K562 (cell line): ENCODE results near the gene BAG1. TPM values are rescaled to one million over a fixed set of nuclear protein-coding genes. Genes with fewer than 3 reads are reported as not detected.

Experiments used
- ARID4B ChIP-seq: sonication (generic); formaldehyde crosslinking; IDR thresholded peaks from 2 replicates; pipeline ENCODE4 v1.8.0; 2022; ENCODE audit warnings: mild to moderate bottlenecking, missing genetic modification reagents
- BHLHE40 ChIP-seq: IDR thresholded peaks from 2 replicates; pipeline ENCODE4 v1.6.1; 2011; ENCODE audit warnings: low read length, improper control_type of control experiment
- CBFA2T2 ChIP-seq: fragments of 450-650 bp; conservative IDR thresholded peaks from 2 replicates; pipeline ENCODE4 v1.6.1; 2017; ENCODE audit warnings: mild to moderate bottlenecking
- FOXP1 ChIP-seq: sonication (generic); formaldehyde crosslinking; IDR thresholded peaks from 2 replicates; pipeline ENCODE4 v1.8.0; 2022; ENCODE audit warnings: mild to moderate bottlenecking, missing genetic modification reagents
- MAX ChIP-seq: sonication (generic); formaldehyde crosslinking; IDR thresholded peaks from 2 replicates; pipeline ENCODE4 v1.9.0; 2022; ENCODE audit warnings: mild to moderate bottlenecking, missing genetic modification reagents
- MYC ChIP-seq, 2 experiments: fragments of 250-450 bp in 1 of 2; sonication (Bioruptor Pico) in 1 of 2; IDR thresholded peaks; 2 replicates each; pipeline versions ENCODE4 v1.5.1 to v1.6.1; 2012 to 2021; ENCODE audit warnings: low read depth in 2 of 2, borderline replicate concordance in 1 of 2, improper control_type of control experiment in 1 of 2, low read length in 1 of 2, mild to moderate bottlenecking in 1 of 2, moderate library complexity in 1 of 2
- PML ChIP-seq: IDR thresholded peaks from 2 replicates; pipeline ENCODE4 v1.6.1; 2012; ENCODE audit warnings: low read length, inconsistent platforms
- SRSF3 ChIP-seq: fragments of 200-400 bp; formaldehyde crosslinking; IDR thresholded peaks from 2 replicates; pipeline ENCODE4 v1.6.1; 2016; ENCODE audit warnings: mild to moderate bottlenecking, low read length, moderate library complexity; ENCODE audit not compliant: insufficient read depth
- USF1 ChIP-seq: sonication (generic); formaldehyde crosslinking; IDR thresholded peaks from 2 replicates; pipeline ENCODE4 v1.9.0; 2022; ENCODE audit warnings: mild to moderate bottlenecking, missing genetic modification reagents
- USF2 ChIP-seq: sonication (generic); formaldehyde crosslinking; IDR thresholded peaks from 2 replicates; pipeline ENCODE4 v1.5.0; 2020; ENCODE audit warnings: missing genetic modification reagents
- ZNF639 ChIP-seq, 2 experiments: fragments of 200-800 bp in 1 of 2; sonication (Bioruptor generic) in 1 of 2; sonication (generic) in 1 of 2; formaldehyde crosslinking in 1 of 2; IDR thresholded peaks in 1 of 2; conservative IDR thresholded peaks in 1 of 2; 2 replicates each; pipeline versions ENCODE4 v1.5.0 to v1.6.1; 2016 to 2020; ENCODE audit warnings: missing compliant biosample characterization in 1 of 2, missing genetic modification characterization in 1 of 2, missing genetic modification reagents in 1 of 2
- polyA plus RNA-seq, 8 experiments: library from polyadenylated mRNA; depleted of rRNA in 4 of 8; stranded (reverse) in 5 of 8; unstranded in 3 of 8; fragments of >200 nt; fragmentation: Nextera tagmentation in 2 of 8; fragmentation: Illumina TruSeq in 1 of 8; extraction: Ambion mirVana in 2 of 8; extraction: Trizol in 1 of 8; gene quantifications; 2 replicates each; pipeline versions ENCODE4 v1.2.1 to v1.2.3, GENCODE V29; 2011 to 2014; ENCODE audit warnings: inconsistent platforms in 1 of 8, missing spikeins in 1 of 8
- total RNA-seq, 7 experiments: library from RNA; depleted of rRNA in 6 of 7; stranded (reverse); fragments of >200 nt in 6 of 7; fragmentation: Illumina TruSeq in 2 of 7; extraction: Trizol in 2 of 7; gene quantifications; 2 replicates each; pipeline versions ENCODE4 v1.2.1 to v1.2.3, GENCODE V29; 2011 to 2021; ENCODE audit warnings: low replicate concordance in 1 of 7
- TF ChIP-seq, protein P1 (sequence below): fragments of 250-450 bp; sonication (Bioruptor Pico); IDR thresholded peaks from 2 replicates; pipeline ENCODE4 v1.8.0; 2021; ENCODE audit warnings: moderate library complexity, mild to moderate bottlenecking, inconsistent platforms
- TF ChIP-seq, protein P2 (sequence below), 3 experiments: IDR thresholded peaks in 2 of 3; conservative IDR thresholded peaks in 1 of 3; 2 replicates each; pipeline ENCODE4 v1.5.1; 2011 to 2012; ENCODE audit warnings: low read length in 3 of 3, mild to moderate bottlenecking in 3 of 3, control low read depth in 2 of 3, improper control_type of control experiment in 1 of 3, inconsistent platforms in 1 of 3, low read depth in 1 of 3, mixed read lengths in 1 of 3, moderate library complexity in 1 of 3; ENCODE audit not compliant: insufficient read depth in 2 of 3

Gene BAG1
- total and polyA plus RNA-seq, 9 of the 15 experiments (the other 6 are each of a cell fraction or from before 2014, with no cell fraction given): 9.7 to 106 (median 56.9) TPM

GRCh38 chr9:33264003-33264472 lies 470 bp downstream of the BAG1 start (continued):
- peak; percentile 10; the same call in 1 of the 2 replicates for TF ChIP-seq ARID4B
- peak; percentile 68; the same call in 1 of the 2 replicates for TF ChIP-seq MAX
- TF ChIP-seq MYC (IDR thresholded peaks at IDR 0.05; ENCODE audit: low read depth, low read length): 0 out of 2 replicates have a peak, but pooled peaks have one; percentile 6
- peak; percentile 70; the same call in 1 of the 2 replicates for TF ChIP-seq MYC (CRISPR knock-in tag; IDR thresholded peaks at IDR 0.05; ENCODE audit: borderline replicate concordance, low read depth)
- peak; percentile 84 for TF ChIP-seq USF1 (CRISPR knock-in tag)
- TF ChIP-seq SRSF3: no peak
- peak; percentile 67 for TF ChIP-seq USF2
- peak; percentile 35; the same call in 1 of the 2 replicates for TF ChIP-seq CBFA2T2
- TF ChIP-seq BHLHE40: peak; percentile 47
- 0 out of 2 replicates have a peak, but pooled peaks have one; percentile 50 for TF ChIP-seq FOXP1 (CRISPR knock-in tag)
- TF ChIP-seq, protein P1, sequence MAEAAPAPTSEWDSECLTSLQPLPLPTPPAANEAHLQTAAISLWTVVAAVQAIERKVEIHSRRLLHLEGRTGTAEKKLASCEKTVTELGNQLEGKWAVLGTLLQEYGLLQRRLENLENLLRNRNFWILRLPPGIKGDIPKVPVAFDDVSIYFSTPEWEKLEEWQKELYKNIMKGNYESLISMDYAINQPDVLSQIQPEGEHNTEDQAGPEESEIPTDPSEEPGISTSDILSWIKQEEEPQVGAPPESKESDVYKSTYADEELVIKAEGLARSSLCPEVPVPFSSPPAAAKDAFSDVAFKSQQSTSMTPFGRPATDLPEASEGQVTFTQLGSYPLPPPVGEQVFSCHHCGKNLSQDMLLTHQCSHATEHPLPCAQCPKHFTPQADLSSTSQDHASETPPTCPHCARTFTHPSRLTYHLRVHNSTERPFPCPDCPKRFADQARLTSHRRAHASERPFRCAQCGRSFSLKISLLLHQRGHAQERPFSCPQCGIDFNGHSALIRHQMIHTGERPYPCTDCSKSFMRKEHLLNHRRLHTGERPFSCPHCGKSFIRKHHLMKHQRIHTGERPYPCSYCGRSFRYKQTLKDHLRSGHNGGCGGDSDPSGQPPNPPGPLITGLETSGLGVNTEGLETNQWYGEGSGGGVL: no peak
- TF ChIP-seq, protein P2, sequence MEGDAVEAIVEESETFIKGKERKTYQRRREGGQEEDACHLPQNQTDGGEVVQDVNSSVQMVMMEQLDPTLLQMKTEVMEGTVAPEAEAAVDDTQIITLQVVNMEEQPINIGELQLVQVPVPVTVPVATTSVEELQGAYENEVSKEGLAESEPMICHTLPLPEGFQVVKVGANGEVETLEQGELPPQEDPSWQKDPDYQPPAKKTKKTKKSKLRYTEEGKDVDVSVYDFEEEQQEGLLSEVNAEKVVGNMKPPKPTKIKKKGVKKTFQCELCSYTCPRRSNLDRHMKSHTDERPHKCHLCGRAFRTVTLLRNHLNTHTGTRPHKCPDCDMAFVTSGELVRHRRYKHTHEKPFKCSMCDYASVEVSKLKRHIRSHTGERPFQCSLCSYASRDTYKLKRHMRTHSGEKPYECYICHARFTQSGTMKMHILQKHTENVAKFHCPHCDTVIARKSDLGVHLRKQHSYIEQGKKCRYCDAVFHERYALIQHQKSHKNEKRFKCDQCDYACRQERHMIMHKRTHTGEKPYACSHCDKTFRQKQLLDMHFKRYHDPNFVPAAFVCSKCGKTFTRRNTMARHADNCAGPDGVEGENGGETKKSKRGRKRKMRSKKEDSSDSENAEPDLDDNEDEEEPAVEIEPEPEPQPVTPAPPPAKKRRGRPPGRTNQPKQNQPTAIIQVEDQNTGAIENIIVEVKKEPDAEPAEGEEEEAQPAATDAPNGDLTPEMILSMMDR (IDR thresholded peaks at IDR 0.05 in 2 of 3, conservative IDR thresholded peaks at IDR 0.05 in 1 of 3; ENCODE audit: insufficient read depth in 2 of 3, low read depth in 1 of 3, low read length in 3 of 3): 0 out of 6 replicates have a peak, but pooled peaks of 1 of the 3 experiments have one; percentile 3
- 0 out of 4 replicates have a peak, but pooled peaks of 1 of the 2 experiments have one; percentile 24 for TF ChIP-seq ZNF639 (CRISPR knock-in tag; conservative IDR thresholded peaks at IDR 0.05 in 1 of 2, IDR thresholded peaks at IDR 0.05 in 1 of 2)
- TF ChIP-seq PML: 0 out of 2 replicates have a peak, but pooled peaks have one; percentile 4
